Type B pancreatic cell (in vitro differentiated cells): ENCODE results near the gene PLPP6. TPM values are rescaled to one million over a fixed set of nuclear protein-coding genes. Genes with fewer than 3 reads are reported as not detected.

Experiments used
- DNase-seq: peaks from one replicate; pipeline ENCODE4 v3.0.0; 2021; ENCODE audit warnings: mixed read lengths; ENCODE audit not compliant: unreplicated experiment; ENCODE audit errors: extremely low spot score
- H3K27ac Mint-ChIP-seq: 2 replicates; pipeline ENCODE4 v1.8.0; 2021; ENCODE audit warnings: mild to moderate bottlenecking, mixed read lengths
- H3K27me3 Mint-ChIP-seq: 2 replicates; pipeline ENCODE4 v1.8.0; 2021; ENCODE audit warnings: mixed read lengths
- H3K36me3 Mint-ChIP-seq: 2 replicates; pipeline ENCODE4 v1.8.0; 2021; ENCODE audit warnings: mixed read lengths
- H3K4me1 Mint-ChIP-seq: one replicate; pipeline ENCODE4 v1.8.0; 2021; ENCODE audit warnings: mixed read lengths; ENCODE audit not compliant: unreplicated experiment
- H3K4me3 Mint-ChIP-seq: 2 replicates; pipeline ENCODE4 v1.8.0; 2021; ENCODE audit warnings: mild to moderate bottlenecking, mixed read lengths
- H3K9me3 Mint-ChIP-seq: 2 replicates; pipeline ENCODE4 v1.8.0; 2021; ENCODE audit warnings: mixed read lengths
- total RNA-seq: library from RNA; stranded (reverse); gene quantifications from 2 replicates; pipeline ENCODE4 v1.2.1, GENCODE V29; 2021; ENCODE audit warnings: low replicate concordance
- TF ChIP-seq, protein P1 (sequence below): fragments of 200-600 bp; sonication (generic); conservative IDR thresholded peaks from 2 replicates; pipeline ENCODE4 v1.5.0; 2021; ENCODE audit warnings: antibody characterized with exemption, mild to moderate bottlenecking

The PLPP6 gene
- total RNA-seq, 1 donor from 2014 or later = 12.2 TPM

DNA sequence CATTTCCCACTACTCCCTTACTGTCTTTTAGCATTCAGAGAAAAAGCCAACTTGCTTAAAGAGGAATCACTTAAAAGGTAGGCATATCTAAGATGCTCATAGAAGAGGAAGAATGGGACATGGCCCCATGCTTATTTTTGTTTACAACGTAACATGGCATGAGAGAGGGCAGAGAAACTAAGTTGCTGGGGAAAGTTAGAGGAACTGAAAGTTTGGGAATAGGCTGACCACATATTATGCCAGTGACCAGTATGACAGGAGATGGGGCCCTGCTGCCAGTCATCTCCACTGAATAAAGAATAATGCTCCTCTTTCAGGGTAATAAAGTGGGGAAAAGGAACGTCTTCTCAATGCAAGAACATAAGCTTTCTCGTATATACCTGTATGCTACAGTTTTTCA lies 1.9 kb downstream of the PLPP6 start:
- peaks cover 37% of the 10 kb centered on the region for H3K4me1 Mint-ChIP-seq
- TF ChIP-seq, protein P1, sequence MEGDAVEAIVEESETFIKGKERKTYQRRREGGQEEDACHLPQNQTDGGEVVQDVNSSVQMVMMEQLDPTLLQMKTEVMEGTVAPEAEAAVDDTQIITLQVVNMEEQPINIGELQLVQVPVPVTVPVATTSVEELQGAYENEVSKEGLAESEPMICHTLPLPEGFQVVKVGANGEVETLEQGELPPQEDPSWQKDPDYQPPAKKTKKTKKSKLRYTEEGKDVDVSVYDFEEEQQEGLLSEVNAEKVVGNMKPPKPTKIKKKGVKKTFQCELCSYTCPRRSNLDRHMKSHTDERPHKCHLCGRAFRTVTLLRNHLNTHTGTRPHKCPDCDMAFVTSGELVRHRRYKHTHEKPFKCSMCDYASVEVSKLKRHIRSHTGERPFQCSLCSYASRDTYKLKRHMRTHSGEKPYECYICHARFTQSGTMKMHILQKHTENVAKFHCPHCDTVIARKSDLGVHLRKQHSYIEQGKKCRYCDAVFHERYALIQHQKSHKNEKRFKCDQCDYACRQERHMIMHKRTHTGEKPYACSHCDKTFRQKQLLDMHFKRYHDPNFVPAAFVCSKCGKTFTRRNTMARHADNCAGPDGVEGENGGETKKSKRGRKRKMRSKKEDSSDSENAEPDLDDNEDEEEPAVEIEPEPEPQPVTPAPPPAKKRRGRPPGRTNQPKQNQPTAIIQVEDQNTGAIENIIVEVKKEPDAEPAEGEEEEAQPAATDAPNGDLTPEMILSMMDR = no peak

DNA sequence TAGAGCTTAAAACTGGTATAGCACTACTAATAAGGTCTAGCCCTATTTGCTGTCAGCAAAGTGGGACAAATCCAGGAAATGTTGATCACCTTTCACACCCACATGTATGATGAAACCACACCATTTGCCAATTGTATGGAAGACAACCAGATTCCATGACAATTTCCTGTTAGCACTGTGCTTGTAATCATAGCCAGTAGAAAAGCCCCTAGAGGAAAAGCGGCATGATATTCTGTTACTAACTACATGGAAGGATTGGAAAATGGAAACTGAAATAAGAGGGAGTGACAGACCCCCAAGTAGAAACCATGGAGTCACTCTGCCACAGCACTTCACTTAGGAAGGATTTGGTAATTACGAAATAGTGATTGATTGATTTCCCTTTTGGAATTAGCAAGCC lies 3.3 kb downstream of the PLPP6 start:
- H3K4me3 Mint-ChIP-seq = peak overlapping the region; percentile 90
- H3K27ac Mint-ChIP-seq = peak overlapping the region; percentile 83
- TF ChIP-seq, protein P1 = no peak

More for the DNA sequence above, 1.9 kb downstream of the PLPP6 start:
- Mint-ChIP-seq H3K4me3 (peak overlapping the region; percentile 90), H3K27me3 (peaks cover 7% of the 10 kb centered on the region), H3K36me3 (no peaks in the 10 kb centered on the region), H3K27ac (peak overlapping the region; percentile 32), H3K9me3 (no peaks in the 10 kb centered on the region)
- DNase-seq = no peak

DNA sequence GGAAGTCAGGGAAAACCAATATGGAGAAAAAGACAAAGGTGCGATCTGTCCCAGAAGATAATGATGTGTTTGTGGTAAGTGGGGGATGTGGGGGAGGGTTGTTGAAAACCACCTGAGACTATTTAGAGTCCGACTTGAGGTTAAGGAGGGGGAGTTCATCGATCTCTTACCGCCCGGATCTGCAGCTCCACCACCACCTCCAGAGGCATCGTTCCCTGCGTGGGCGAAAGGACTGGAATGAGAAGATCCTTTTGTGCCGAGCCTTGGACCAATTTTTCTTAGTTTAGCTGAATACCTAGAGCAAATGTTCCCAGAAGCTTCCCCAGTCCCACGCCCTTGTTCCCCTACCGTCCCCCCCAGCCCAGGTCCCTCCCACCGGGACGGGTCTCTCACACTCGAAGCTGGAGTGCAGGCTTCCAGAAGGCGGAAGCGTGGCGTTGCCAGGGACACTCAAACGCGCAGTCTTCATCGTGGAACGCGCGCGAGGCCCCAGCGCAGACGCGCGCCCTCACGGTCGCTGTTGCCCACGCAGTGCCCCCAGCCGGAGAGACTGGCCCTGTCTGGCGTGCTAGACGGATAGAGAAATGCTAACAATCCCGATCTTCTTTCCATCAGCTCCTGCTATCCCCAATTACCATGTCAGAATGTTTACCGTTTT lies 4.1 kb downstream of the PLPP6 start, which contains the start of gene SPATA6L:
Gene SPATA6L, minus strand, starts transcription at position 439 of the 658 bp plus-strand sequence. Its CDS starts 230 bp downstream, at position 209.
- Mint-ChIP-seq H3K36me3 (no peaks in the 10 kb centered on the region), H3K4me1 (peaks cover 37% of the 10 kb centered on the region), H3K4me3 (peak within 1 kb of the TSS; percentile 90), H3K27ac (peak within 1 kb of the TSS; percentile 83), H3K27me3 (peaks cover 7% of the 10 kb centered on the region), H3K9me3 (no peaks in the 10 kb centered on the region)
- TF ChIP-seq, protein P1 = peak; percentile 17
- DNase-seq = no peak

More for the DNA sequence above, 3.3 kb downstream of the PLPP6 start:
- no peak for DNase-seq
- no peaks in the 10 kb centered on the region for H3K9me3 Mint-ChIP-seq
- peaks cover 37% of the 10 kb centered on the region for H3K4me1 Mint-ChIP-seq
- peaks cover 7% of the 10 kb centered on the region for H3K27me3 Mint-ChIP-seq
- no peaks in the 10 kb centered on the region for H3K36me3 Mint-ChIP-seq

DNA sequence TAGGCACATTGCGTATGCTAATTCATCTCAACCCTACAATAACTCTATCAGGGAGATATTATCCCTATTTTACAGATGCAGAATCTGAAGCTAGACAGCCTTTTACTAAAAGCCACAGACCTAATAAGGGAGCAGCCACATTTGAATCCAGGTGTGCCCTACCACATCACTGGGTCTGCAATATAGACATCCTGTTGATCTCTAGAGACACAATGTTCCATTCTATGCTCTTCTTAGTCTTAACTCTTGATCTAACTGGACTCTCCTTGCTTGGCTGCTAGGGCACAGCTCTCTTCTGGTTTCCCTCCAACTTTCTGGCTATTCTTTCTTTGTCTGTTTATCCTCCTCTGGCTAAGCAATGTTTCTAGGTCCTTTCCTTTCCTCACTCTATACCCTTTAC lies 5.6 kb downstream of the PLPP6 start:
- TF ChIP-seq, protein P1 = no peak
- Mint-ChIP-seq H3K27ac (no peak overlapping the region), H3K9me3 (no peaks in the 10 kb centered on the region), H3K27me3 (peaks cover 4% of the 10 kb centered on the region), H3K4me1 (peaks cover 32% of the 10 kb centered on the region), H3K36me3 (no peaks in the 10 kb centered on the region), H3K4me3 (peak overlapping the region; percentile 13)
- DNase-seq = no peak

DNA sequence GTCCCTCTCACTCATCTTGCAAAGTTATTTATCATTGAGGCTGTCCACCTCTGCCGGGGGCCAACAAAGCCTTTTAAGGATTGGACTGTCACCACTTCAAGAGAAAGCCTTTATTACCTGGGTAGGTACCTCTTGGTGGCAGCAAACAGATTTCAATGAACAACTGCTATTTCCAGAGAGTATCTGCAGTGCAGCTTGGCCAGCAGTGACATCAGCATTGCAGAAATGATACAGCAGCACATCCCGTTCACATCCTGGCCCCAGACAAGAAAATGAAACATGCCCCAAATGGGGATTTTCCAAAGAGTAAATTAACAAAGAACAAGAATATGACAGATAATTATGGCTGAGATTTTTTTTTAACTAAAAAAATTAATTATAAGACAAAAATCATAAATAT lies 6.5 kb downstream of the PLPP6 start:
- TF ChIP-seq, protein P1 = no peak
- H3K4me3 Mint-ChIP-seq = no peak overlapping the region
- peaks cover 24% of the 10 kb centered on the region for H3K4me1 Mint-ChIP-seq
- no peaks in the 10 kb centered on the region for H3K9me3 Mint-ChIP-seq
- DNase-seq = no peak
- peaks cover 4% of the 10 kb centered on the region for H3K27me3 Mint-ChIP-seq
- no peaks in the 10 kb centered on the region for H3K36me3 Mint-ChIP-seq
- no peak overlapping the region for H3K27ac Mint-ChIP-seq
